HG03571 (cell line): ENCODE results near the gene S1PR3.

Experiments used
- ATAC-seq: cut with Tn5 transposase; IDR thresholded peaks from one replicate; pipeline ENCODE4 v1.9.1; 2021; ENCODE audit not compliant: unreplicated experiment

S1PR3 gene

GRCh38 chr9:89032661-89033060, 41.4 kb downstream of the S1PR3 start:
- no peak for ATAC-seq

GRCh38 chr9:89036383-89036782, 45.1 kb downstream of the S1PR3 start:
- ATAC-seq, result no peak

- ATAC-seq, result no peak
Observed at GRCh38 chr9:89036891-89037290, 45.6 kb downstream of the S1PR3 start.

GRCh38 chr9:89037346-89037745, 46.1 kb downstream of the S1PR3 start:
- no peak for ATAC-seq

GRCh38 chr9:89037891-89038290, 46.6 kb downstream of the S1PR3 start:
- ATAC-seq, result no peak

- no peak for ATAC-seq
Observed at GRCh38 chr9:89038382-89039103, 47.3 kb downstream of the S1PR3 start.

GRCh38 chr9:89039104-89039465, 47.8 kb downstream of the S1PR3 start:
- ATAC-seq, result no peak

GRCh38 chr9:89039664-89040063, 48.4 kb downstream of the S1PR3 start:
- ATAC-seq, result no peak

- ATAC-seq, result no peak
Observed at GRCh38 chr9:89042984-89043383, 51.7 kb downstream of the S1PR3 start.

- ATAC-seq, result no peak
Observed at GRCh38 chr9:89044104-89044503, 52.8 kb downstream of the S1PR3 start.

GRCh38 chr9:89044881-89045280, 53.6 kb downstream of the S1PR3 start:
- no peak for ATAC-seq

GRCh38 chr9:89046832-89047231, 55.6 kb downstream of the S1PR3 start:
- no peak for ATAC-seq

- ATAC-seq, result no peak
Observed at GRCh38 chr9:89047667-89048066, 56.4 kb downstream of the S1PR3 start.

- no peak for ATAC-seq
Observed at GRCh38 chr9:89048616-89049015, 57.3 kb downstream of the S1PR3 start.

GRCh38 chr9:89049646-89050045, 58.4 kb downstream of the S1PR3 start:
- no peak for ATAC-seq

- ATAC-seq, result no peak
Observed at GRCh38 chr9:89051421-89052025, 60.3 kb downstream of the S1PR3 start.

GRCh38 chr9:89052470-89053097, 61.3 kb downstream of the S1PR3 start:
- no peak for ATAC-seq

GRCh38 chr9:89053301-89053700, 62.0 kb downstream of the S1PR3 start:
- ATAC-seq, result no peak
